Activated T-cell treated with anti-CD3 and anti-CD28 coated beads for 4 hours (primary cell): Measurements from ENCODE around the gene PDZRN3.

Source experiments
- DNase-seq: peaks from one replicate; pipeline ENCODE4 v3.0.0-alpha.2; 2020

Gene PDZRN3

DNA sequence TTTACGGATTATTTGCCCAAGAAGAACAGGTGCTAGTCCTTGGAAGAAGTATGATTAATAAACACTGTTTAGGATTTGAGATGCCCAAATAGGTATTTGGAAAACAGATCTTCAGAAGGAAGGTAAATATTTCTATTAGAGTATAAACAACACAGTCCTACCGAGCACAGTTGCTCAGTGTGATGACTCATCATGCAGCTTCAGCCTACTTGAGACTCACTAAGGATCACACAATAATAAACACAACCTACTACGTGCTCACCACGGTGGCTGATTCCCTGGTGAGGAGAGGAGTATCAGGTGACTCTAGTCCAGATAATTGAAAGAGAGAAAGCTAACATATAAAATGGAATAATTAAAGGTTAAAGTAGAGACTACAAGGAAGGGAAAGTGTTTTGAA is 72.0 kb downstream of the PDZRN3 start:
- no peak for DNase-seq

DNA sequence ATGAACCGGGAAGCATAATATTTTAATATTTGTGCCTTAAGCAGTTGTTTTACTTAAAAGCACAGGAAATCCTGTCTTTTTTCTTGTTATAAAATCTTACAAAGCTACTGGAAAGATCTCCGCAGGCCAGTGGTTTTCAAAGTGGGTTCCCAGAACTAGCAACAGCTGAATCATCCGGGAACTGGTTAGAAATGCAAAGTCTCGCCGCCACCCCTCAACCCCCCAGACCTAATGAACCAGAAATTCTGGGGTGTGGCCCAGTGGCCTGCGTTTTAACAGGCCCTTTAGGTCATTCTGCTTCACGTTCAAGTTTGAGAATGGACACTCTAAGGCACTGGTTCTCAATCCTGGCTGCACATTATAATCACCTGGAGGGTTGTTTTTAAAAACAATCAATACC is 74.7 kb downstream of the PDZRN3 start:
- no peak for DNase-seq

DNA sequence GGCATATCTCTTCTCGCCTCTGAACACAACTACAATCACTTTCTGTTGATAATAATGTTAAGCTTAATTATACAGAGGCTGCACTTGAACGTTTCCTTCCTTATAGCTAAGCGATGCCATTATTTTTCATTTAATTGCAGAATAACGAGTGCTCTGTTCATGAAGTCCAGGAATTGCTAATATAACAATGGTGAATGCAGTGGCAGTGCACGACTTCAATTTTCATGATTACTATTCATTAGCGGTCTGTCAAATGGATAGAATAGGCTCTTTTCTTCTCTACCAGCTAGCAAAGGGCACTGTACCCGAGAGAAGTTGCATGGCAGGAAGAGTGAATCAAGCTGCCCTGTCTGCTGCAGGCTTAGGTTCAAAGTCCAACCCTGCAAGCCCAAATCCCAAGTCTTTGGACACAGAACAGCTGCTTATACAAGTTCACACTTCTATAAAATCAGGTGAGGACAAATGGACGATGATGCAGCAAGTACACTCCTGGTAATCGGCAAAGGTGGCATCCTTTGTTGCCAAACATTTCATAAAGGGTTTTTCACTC is 75.6 kb downstream of the PDZRN3 start:
- DNase-seq: no peak

DNA sequence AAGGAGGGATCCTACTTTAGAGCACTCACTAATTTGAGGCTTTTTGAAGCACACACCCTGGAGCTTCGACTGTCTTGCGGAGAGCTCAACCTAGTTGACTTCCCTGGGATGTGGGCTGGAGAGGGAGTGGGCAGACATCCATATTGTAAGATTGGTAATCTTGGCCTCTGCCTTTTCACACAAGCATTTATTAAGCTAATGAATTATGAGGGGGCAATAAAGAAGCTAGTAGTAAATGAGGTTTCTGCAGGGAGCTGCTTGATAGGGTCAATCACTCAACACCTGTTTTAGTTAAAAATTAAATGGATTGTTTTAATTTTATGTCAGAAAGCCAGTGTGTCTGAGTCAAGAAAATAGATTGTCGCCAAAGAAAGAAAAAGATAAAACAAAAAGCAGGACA is 76.3 kb downstream of the PDZRN3 start:
- DNase-seq: no peak

DNA sequence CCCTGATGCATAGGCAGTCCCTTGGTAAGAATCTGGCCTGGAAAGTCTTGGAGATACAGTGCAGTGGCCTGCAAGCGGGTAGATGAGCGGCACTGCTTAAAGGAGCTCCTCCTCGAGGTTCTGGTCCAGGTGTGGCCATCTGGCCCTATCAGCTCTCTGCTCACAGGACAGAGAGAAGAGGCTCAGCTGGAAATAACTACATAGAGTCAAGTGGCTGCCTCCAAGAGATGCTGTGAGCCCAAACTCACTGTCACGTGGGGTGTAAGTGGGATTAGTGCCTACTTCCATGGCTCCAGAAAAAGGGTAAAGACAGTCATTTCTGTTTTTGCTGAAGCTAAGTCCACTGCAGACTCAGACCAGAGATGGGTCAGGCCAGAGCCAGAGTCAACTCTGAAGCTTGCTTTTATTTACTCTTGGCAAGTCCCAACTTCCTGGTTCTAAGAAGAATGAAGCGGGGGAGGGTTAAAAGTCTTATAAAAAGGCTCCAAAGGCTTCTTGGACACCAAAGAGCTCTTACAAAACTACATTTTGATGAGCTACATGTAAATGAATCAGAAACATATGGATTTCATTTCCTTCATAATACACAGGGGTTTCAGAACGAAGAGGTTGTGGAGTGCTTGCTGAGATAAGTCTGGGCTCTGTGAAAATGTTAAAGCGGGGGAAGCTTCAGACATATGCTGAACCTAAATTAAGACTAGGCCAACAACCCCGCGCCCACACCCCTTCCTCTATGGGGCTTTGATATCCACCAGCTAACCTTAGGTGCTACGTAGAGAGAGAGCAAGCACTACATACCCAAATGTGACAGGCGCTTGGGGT is 77.1 kb downstream of the PDZRN3 start:
- DNase-seq: no peak

DNA sequence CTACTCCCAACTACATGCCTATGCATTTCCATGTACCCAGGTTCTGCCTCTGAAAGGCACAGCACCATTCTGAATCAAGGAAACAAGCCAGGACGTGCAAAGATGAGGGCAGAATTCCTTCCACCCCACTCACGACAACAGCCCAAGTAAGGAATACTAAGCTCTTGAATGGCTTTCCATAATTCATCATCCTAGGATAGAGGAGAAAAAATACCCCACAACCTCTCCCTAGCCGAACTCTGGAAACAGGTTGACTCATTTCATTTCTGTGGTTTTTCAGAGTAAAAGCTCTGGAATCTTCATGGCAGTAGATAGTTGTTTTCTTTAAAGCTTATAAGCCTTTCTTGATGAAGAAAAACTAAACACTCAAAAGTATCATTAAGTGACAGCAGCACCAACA is 77.8 kb downstream of the PDZRN3 start:
- DNase-seq: no peak

DNA sequence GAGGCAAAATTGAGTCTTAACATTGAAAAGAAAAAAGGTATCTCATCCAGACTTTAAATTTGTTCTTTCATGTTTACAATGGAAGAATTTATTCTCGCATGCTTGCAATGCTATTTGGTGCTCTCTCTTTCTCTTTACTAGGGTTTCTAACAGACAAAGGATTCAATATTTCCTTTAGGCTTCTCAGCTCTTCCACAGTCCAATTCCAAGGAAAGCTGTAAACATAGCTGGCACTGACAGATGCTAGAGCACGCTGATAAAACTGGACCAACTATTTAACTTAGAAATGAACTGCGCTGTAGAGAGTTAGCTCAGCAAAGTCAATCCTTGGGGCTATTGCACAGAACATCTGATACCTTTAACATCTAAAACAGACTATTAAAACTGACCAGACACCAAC is 81.3 kb downstream of the PDZRN3 start:
- DNase-seq: no peak

DNA sequence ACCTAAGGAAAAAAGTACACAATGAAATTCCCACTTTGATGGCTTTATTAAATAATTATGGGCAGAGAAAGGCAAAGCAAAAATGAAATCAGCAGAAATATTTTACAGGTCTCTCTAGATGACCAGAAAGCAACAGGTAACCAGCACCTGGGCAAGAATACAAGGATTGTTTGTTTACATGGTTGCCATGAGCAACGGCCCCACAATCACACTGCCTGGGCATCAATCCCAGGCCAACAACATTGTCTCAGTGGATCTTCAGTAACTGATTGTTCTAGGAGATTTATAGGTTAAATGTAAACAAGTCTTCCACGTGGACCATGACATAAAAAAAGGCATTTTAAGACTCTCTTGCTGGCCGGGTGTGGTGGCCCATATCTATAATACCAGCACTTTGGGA is 82.6 kb downstream of the PDZRN3 start:
- no peak for DNase-seq

DNA sequence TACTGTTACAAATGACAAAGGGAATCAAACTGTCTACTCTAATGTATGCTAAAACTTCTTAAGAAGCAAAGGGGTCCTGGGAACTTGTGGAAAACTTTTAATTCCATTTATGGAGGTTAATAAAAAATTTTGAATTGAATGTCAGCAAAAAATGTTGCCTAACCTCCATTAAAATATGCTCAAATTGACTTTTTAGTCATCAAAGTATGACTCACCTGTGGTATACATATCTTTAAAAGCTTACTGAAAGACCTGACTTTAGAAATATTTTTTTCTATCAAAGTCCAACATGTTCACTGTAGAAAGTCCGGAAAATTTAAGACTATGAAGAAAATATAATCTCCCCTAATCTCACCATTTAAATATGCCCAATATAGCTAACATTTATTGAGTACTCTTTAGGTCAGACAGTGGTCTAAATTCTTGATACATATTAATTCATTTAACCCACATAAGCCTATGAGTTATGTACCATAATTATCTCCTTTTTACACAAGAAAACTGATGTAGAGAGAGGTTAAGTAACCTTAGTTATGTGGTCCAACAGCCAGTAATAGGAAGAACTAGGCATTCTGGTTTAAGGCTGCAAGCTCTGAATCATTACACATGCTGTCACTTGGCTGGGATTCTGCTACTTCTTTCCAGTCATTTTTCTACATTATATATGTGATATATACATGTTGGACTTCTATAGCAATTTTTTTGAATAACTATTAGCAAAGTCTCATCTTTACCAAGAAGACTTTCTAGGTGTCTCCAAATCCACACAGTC is 83.6 kb downstream of the PDZRN3 start:
- DNase-seq: no peak

DNA sequence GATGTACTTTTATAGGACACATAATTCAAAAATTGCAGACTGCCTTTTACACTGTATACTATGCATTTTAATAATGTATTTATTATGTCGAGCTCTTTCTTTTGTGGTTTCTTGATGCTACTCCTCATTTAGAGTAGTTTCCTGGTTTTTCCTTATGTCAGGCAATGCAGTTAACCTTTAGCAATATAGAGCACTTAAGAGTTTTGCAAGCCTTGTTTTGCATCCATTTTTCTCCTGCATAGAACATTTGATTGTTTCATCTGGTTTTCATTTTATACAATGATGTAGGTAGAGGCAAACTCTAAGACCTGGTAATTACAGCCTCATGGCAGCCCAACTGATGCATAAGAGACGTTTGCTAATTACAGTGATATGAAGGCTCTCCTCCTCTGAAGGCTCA is 86.3 kb downstream of the PDZRN3 start:
- no peak for DNase-seq

DNA sequence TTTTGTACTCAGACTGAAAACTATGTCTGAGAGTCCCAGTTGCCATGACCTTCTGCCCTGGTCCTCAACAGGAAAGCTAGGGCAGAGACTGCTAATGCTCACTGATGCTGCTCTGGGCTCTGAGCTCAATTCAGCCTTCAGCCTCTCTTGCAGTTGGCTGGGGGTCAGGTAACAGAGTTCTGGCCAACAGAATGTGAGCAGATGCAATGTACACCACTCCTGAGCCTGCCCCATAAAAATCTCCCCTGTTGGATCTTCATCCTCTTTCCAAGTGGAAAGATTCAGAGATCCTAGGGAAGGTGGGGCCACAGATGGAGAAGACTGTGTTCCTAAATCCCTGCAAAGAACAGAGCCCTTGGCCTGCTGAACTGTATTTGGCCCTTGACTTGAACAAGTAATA is 87.8 kb downstream of the PDZRN3 start:
- no peak for DNase-seq

DNA sequence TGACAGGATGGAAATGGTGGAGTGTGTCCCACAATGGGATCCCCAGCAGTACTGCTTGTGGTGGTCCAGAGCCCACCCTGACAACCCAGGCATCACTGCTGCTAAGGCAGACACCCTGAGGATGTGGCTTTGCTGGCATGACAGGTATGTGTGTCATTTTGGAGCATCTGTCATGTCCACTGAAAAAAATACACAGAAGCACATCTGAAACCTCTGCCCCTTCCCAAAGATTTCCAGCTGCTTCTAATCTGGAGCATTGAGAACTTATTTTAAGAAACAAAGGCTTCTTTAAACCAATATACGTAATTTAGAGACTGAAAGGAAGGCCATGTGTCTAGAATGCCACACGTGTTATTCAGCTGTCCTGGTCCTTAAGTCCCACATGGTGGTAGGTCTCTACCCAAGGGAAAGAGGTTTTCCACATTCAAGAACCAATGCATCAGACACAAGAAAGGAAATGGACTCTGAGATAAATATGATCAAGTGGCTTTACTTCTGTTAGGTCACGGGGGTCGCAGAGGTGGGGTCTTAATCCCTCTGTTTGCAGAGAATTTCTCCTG is 88.3 kb downstream of the PDZRN3 start:
- DNase-seq: no peak

DNA sequence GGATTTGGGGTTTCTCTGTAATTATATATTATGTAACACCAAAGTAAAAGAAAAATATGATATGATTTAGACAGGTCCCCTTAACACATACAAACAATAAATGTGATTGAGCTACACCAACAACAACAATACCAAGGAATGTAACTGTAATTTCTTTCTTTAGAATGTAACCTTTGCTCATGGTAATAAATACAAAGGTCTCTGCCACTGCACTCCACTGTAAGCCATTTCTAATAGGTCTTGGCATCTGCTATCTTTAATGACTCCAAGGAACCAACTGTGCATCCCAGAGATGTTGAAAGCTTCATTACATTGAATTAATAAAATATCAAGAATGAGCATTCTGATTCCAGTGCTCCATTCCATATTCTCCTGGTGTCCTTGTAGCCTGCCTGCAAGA is 88.8 kb downstream of the PDZRN3 start:
- no peak for DNase-seq

DNA sequence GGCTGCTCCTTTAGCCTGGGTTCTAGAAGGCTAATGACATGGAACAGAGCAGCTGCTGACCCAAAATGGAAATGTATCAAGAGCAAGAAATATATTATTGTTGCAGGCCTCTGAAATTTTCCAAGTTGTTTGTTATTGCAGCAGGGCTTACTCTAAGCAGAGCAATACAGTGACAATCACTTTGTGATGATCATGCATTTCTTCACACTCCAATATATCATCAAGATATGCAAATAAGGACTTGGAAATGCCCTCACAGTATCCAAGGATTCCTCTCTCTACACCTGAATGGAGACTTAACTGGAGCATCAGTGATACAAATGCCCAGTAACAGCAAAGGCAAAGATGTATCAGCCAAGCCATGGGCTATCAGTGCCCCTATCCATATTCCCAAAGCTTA is 89.6 kb downstream of the PDZRN3 start:
- no peak for DNase-seq

DNA sequence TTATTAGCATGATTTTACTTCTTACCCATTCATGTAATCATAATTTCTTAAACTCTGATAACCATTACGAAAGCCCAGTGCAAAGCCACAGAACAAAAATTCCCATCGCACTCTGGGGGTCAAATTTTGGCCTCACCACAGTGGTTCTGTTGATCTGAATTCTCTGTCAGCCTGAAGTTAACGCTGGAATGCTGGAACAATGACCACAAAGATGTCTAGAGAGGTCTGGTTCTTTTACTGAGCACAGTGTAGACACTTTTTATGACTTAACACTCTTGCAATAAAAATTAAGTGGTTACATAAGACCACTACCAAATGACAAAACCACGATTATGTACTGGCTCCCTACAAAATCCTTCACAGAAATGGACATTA is 94.7 kb downstream of the PDZRN3 start:
- DNase-seq: no peak

DNA sequence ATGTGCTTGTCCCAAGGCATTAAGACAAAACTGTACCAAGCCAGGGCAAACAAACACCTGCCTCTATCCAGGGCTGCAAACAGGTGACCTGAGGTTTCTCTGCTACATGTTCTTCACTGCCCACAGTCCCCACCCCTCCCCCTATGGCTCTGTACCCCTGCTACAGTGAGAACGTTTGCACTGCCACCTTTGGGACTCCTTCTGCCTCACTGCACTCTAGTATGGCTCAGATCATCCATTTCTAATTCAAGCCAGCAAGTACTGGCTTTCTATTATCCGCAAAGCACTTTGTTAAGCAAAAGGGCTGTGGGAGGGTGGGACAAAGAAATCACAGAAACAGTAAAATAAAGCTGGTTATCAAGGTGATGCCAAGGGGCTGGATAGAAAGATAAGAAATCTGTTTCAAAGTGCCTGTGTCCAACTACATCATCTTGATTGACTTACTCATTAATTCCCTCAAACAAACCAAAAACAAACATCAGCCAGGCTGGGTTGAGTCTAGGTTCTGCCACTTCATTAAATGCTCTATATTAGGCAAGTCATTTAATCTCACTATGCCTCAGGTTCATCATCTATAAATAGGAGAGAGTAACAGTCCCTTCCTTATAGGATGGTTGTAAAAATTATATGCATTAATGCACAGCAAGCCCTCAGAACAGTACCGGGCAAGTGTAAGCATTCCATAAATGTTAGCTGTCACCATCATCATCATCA is 95.3 kb downstream of the PDZRN3 start:
- DNase-seq: no peak

DNA sequence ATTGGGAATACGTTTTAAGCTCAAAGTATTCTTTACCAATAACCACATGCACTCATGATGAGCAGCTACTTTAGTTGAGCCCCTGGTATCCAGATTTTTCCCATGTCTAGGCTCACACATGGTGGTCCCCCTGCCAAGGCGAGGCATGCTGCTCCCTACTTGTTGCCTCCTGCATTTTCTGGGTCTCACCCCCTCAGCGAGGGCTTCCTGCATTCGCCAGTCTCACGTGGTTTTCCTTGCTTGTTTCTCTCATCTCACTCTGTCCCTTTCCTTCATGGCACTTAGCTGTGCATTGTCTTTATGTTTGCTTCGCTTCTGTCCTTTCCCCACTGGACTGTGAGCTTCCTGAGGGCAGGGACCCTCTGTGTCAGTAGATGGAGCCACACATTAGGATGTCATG is 99.2 kb downstream of the PDZRN3 start:
- DNase-seq: no peak

DNA sequence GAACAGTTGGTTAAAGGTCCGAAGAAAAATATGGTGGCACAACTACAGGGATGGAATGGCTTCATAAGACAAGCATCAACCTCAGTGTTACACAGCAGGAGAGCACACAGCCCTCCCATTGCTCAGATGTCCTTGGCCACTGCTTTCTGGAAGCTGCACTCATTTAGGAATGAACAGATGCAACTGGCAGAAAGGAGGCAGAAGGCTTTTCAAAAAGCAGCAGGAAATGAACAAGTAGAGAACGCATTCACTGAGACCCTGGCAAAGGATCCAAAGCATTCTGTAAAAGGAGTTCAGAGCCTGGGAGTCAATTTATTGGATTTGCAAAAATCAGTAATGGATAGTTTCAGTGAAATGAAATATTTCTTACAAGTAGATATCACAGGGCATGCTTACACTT is 101.1 kb downstream of the PDZRN3 start:
- no peak for DNase-seq

DNA sequence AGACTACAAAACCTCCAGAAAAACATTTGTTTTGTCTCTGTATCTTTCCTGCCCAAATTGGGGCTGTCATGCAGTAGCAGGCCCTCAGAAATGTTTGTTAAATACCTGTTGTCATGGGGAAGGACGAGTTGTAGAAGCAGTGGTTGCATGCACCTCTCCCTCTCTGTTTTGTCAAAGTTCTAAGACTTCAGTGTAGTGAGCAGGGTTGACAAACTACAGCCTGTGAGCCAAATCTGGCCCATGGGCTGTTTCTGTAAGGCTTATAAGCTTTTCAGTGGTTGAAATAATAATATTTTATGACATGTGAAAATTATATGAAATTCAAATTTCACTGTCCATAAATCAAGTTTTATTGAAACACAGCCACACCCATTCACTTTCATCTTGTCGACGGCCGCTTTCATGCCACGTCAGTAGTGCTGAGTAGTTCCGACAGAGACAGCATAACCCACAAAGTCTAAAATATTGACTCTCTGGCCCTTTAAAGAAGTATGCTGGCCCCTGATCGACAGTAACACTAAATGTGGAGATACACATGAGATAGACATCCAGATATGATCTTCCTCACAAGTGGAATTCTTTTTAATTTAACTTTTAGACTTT is 102.9 kb downstream of the PDZRN3 start:
- no peak for DNase-seq

DNA sequence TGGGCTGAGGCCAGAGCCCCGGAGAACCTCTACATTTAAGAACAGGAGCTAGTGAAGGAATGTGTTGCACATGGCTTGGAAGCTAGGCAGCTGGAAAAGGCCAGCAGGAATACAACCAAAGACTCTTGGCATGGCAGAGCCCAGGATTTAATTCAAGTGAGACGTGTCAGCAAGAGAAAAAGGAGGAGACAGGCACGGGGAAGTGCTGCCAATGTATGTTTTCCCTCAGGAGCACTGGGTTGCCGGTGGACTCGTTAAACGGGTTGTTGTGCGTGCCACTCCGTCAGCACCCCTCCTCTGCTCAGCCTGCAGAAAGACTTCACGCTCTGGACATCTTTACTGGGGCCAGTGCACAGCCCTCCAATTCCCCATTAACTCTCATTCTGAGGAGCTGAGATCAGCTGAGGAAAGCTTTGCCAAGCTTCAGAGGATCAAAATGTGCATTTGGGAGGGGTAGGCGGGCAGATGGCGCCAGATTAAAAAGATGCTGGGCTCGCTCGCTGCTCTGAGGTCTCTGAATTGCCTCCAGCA is 103.7 kb downstream of the PDZRN3 start:
- DNase-seq: no peak

DNA sequence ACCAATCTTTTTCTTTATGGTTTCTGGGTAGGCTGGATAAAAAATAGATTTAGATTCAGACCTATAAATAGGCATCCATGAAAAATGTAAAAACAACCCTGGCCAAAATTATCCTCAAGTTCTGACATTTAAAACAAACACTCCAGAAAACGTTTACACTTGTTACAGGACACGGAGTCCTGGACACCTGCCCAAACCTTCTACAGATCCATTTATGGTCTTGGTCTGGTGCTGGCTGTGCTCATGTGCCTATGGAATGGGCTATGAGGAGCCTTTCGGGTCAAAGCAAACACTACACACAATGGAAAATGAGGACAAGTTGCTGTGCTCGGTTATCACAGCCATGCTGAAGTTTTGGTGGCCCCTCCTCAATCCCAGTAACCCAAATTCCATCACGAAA is 108.1 kb downstream of the PDZRN3 start:
- DNase-seq: no peak

DNA sequence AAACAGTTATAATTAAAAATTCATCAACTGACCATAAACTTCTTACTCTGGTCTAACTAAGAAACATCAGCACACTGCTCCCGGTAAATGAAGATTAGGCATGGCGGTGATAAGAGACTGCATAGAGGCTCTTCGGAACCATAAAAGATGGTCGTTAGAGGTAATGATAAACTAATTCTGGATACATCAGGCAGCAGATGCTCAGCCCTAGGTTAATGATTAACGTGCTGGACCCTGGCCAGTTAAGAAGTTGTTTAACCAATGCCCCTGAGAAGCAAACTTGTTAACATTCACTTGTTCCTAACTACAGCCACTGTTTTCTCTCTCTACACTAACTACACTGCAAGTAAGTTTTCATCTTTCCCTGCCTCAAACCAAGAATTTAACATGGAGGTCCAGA is 111.5 kb downstream of the PDZRN3 start:
- no peak for DNase-seq
